GM19397 (cell line): ENCODE measurements around the gene CTBP1.

Experiments
- ATAC-seq: cut with Tn5 transposase; IDR thresholded peaks from one replicate; pipeline ENCODE4 v1.9.1; 2021; ENCODE audit warnings: mild to moderate bottlenecking, moderate library complexity; ENCODE audit not compliant: unreplicated experiment

CTBP1 gene

GRCh38 chr4:1199556-1200331 is 49.2 kb downstream of the CTBP1 start:
- ATAC-seq = no peak

GRCh38 chr4:1198098-1198844 is 50.7 kb downstream of the CTBP1 start:
- no peak for ATAC-seq

- ATAC-seq = no peak
Observed at GRCh38 chr4:1196421-1197183, 52.3 kb downstream of the CTBP1 start.

- no peak for ATAC-seq
Observed at GRCh38 chr4:1195891-1196401, 53.0 kb downstream of the CTBP1 start.

- no peak for ATAC-seq
Observed at GRCh38 chr4:1195109-1195671, 53.7 kb downstream of the CTBP1 start.

GRCh38 chr4:1194010-1194900 is 54.7 kb downstream of the CTBP1 start:
- no peak for ATAC-seq

GRCh38 chr4:1193206-1194009 is 55.5 kb downstream of the CTBP1 start:
- ATAC-seq = no peak

- no peak for ATAC-seq
Observed at GRCh38 chr4:1192493-1193205, 56.3 kb downstream of the CTBP1 start.

GRCh38 chr4:1192091-1192492 is 56.8 kb downstream of the CTBP1 start:
- ATAC-seq = no peak

GRCh38 chr4:1191621-1192020 is 57.3 kb downstream of the CTBP1 start:
- no peak for ATAC-seq

- ATAC-seq = no peak
Observed at GRCh38 chr4:1187182-1187581, 61.7 kb downstream of the CTBP1 start.

GRCh38 chr4:1183985-1184773 is 64.8 kb downstream of the CTBP1 start:
- ATAC-seq = no peak

GRCh38 chr4:1182313-1182712 is 66.6 kb downstream of the CTBP1 start:
- ATAC-seq = no peak

- ATAC-seq = no peak
Observed at GRCh38 chr4:1180663-1181062, 68.3 kb downstream of the CTBP1 start.

GRCh38 chr4:1179976-1180375 is 69.0 kb downstream of the CTBP1 start:
- ATAC-seq = no peak

GRCh38 chr4:1179089-1179441 is 69.9 kb downstream of the CTBP1 start:
- ATAC-seq = no peak

GRCh38 chr4:1178300-1179088 is 70.4 kb downstream of the CTBP1 start:
- ATAC-seq = no peak
